ENCODE results near the gene TMEM131L. TPM values are rescaled to one million over a fixed set of nuclear protein-coding genes. Genes with fewer than 3 reads are reported as not detected.

The TMEM131L gene
- total RNA-seq, 3 donors from 2014 or later (not counting 1 experiment from before 2014, with no cell fraction given), result 67.8 to 105 (median 71.1) TPM

DNA sequence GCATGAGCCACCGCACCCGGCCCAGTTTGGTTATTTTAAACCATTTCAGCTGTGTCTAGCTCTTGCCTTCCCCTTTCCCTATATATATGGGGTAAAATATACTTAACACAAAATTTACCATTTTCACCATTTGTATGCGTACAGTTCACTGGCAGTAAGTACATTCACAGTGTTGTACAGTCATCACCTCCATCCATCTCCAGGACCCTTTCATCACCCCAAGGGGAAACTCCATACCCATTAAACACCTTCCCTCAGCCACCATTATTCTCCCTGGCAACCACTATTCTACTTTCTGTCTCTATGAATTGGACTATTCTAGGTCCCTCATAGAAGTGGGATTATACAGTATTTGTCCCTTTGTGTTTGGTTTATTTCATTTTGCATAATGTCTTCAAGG is 106.4 kb downstream of the TMEM131L start:
- Histone ChIP-seq H3K27me3 (ENCODE audit: control insufficient read depth, insufficient read depth, low read length) (no peaks in the 10 kb centered on the region), H3K4me1 (ENCODE audit: control insufficient read depth, insufficient read depth, low read length) (peaks cover 15% of the 10 kb centered on the region), H3K27ac (ENCODE audit: low read length) (no peak overlapping the region), H3K36me3 (ENCODE audit: control insufficient read depth, insufficient read depth, low read length) (peaks cover 17% of the 10 kb centered on the region), H3K4me3 (ENCODE audit: low read length) (no peak overlapping the region), H3K9me3 (ENCODE audit: control insufficient read depth, insufficient read depth, low read length) (no peaks in the 10 kb centered on the region)
- intact Hi-C loops (cut with micrococcal nuclease), result loop anchor here (10.0 kb wide), 1 partner anchor 108 kb away; the partner anchor contains the start of gene TMEM131L
- no peak for DNase-seq
- H3K36me3 Mint-ChIP-seq, result no peaks in the 10 kb centered on the region
- no peak for ATAC-seq
- peaks cover 35 to 60% of the 10 kb centered on the region in 2 donors for H3K4me1 Mint-ChIP-seq
- no peak overlapping the region for H3K4me3 Mint-ChIP-seq
- H3K27ac Mint-ChIP-seq, result peak overlapping the region; percentile 1 to 25
- H3K9me3 Mint-ChIP-seq, result no peaks in the 10 kb centered on the region
- no peaks in the 10 kb centered on the region for H3K27me3 Mint-ChIP-seq (ENCODE audit: low read depth in 2 of 2)
- TF ChIP-seq, protein P1, sequence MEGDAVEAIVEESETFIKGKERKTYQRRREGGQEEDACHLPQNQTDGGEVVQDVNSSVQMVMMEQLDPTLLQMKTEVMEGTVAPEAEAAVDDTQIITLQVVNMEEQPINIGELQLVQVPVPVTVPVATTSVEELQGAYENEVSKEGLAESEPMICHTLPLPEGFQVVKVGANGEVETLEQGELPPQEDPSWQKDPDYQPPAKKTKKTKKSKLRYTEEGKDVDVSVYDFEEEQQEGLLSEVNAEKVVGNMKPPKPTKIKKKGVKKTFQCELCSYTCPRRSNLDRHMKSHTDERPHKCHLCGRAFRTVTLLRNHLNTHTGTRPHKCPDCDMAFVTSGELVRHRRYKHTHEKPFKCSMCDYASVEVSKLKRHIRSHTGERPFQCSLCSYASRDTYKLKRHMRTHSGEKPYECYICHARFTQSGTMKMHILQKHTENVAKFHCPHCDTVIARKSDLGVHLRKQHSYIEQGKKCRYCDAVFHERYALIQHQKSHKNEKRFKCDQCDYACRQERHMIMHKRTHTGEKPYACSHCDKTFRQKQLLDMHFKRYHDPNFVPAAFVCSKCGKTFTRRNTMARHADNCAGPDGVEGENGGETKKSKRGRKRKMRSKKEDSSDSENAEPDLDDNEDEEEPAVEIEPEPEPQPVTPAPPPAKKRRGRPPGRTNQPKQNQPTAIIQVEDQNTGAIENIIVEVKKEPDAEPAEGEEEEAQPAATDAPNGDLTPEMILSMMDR (IDR thresholded peaks at IDR 0.05), result no peak
- 100% methylated on average over 1 of the region's 3 CpGs for WGBS (ENCODE audit: insufficient coverage)

DNA sequence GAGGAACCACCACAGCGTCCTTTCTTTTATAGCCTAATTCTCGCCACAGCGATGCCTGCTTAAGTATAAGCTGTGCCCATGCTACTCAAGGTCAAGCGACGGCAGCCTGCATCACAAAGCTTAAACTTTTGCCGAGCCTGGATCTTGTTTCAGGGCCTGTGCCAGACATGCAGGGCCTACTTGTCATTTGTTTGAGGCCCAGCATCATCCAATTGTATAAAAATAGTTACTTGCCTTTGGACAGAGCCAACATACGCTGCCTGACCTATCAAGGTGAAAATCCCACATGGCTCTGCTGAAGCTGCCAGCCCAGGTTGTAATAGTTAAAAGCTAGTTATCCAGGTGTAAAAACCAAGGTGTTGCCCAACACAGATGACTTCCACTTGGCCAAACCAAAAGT is 107.1 kb downstream of the TMEM131L start:
- no peak for DNase-seq
- Mint-ChIP-seq H3K27me3 (ENCODE audit: low read depth in 2 of 2) (no peaks in the 10 kb centered on the region), H3K4me3 (no peak overlapping the region), H3K27ac (peak overlapping the region; percentile 25 to 71), H3K36me3 (no peaks in the 10 kb centered on the region), H3K9me3 (no peaks in the 10 kb centered on the region), H3K4me1 (peaks cover 39 to 58% of the 10 kb centered on the region in 2 donors)
- WGBS (ENCODE audit: insufficient coverage), result 95% methylated on average over 7 of the region's 7 CpGs
- peaks cover 14% of the 10 kb centered on the region for H3K36me3 ChIP-seq (ENCODE audit: control insufficient read depth, insufficient read depth, low read length)
- intact Hi-C loops (cut with micrococcal nuclease), result loop anchor here (10.0 kb wide), 1 partner anchor 108 kb away; the partner anchor contains the start of gene TMEM131L
- no peaks in the 10 kb centered on the region for H3K9me3 ChIP-seq (ENCODE audit: control insufficient read depth, insufficient read depth, low read length)
- peak overlapping the region; percentile 41 for H3K27ac ChIP-seq (ENCODE audit: low read length)
- no peaks in the 10 kb centered on the region for H3K27me3 ChIP-seq (ENCODE audit: control insufficient read depth, insufficient read depth, low read length)
- H3K4me3 ChIP-seq (ENCODE audit: low read length), result no peak overlapping the region
- TF ChIP-seq, protein P1 (IDR thresholded peaks at IDR 0.05), result no peak
- peaks cover 15% of the 10 kb centered on the region for H3K4me1 ChIP-seq (ENCODE audit: control insufficient read depth, insufficient read depth, low read length)
- no peak for ATAC-seq

DNA sequence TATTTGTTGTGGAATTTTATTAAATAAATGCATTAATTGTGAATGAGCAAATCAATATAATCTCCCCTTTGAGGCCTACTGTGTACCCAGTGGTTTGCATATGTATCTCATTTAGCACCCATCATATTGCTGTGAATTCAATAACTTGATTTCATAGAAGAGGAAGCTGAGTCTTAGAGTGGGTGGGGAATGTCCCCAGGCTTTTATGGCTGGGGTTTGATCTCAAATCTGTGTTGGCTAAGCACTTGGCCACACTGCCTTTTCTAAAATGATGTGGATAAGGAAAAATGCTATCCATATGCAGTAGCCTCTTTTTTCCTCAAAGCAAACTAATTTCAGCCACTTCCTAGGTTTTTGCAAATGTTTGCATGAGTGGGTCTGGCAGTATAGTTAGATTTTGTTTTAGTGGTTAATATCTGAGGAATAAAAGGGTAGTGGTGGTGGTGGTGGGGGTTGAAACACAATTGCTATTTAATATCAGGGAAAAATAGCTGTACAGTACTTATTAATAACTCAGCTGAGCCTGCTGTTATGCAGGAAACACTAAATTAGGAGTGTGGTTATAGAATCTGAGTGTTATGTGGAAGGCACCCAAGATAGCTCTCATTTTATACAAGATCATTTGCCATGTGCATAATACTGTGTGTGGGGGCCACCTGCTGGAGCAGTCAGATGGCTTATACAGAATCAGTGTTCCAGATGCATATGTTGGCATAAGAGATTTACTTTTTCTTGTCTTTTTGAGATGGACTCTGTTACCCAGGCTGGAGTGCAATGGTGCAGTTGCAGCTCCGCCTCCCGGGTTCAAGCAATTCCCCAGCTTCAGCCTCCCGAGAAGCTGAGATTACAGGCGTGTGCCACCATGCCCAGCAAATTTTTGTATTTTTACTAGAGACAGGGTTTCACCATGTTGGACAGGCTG is 108.0 kb downstream of the TMEM131L start:
- Mint-ChIP-seq H3K27me3 (ENCODE audit: low read depth in 2 of 2) (no peaks in the 10 kb centered on the region), H3K4me3 (no peak overlapping the region), H3K27ac (peak overlapping the region; percentile 25 to 71), H3K9me3 (no peaks in the 10 kb centered on the region), H3K36me3 (no peaks in the 10 kb centered on the region), H3K4me1 (peaks cover 38 to 52% of the 10 kb centered on the region in 2 donors)
- DNase-seq, result peak; percentile 42 to 82
- 88% methylated on average over 4 of the region's 4 CpGs for WGBS (ENCODE audit: insufficient coverage)
- TF ChIP-seq, protein P1 (IDR thresholded peaks at IDR 0.05), result peak; percentile 67
- Histone ChIP-seq H3K4me3 (ENCODE audit: low read length) (no peak overlapping the region), H3K4me1 (ENCODE audit: control insufficient read depth, insufficient read depth, low read length) (peaks cover 15% of the 10 kb centered on the region), H3K9me3 (ENCODE audit: control insufficient read depth, insufficient read depth, low read length) (no peaks in the 10 kb centered on the region), H3K27ac (ENCODE audit: low read length) (peak overlapping the region; percentile 44), H3K36me3 (ENCODE audit: control insufficient read depth, insufficient read depth, low read length) (peaks cover 10% of the 10 kb centered on the region), H3K27me3 (ENCODE audit: control insufficient read depth, insufficient read depth, low read length) (no peaks in the 10 kb centered on the region)
- intact Hi-C loops (cut with micrococcal nuclease), result loop anchor here (1.0 to 10.0 kb wide), 4 partner anchors 86 to 230 kb away; partner anchors contain the start of genes MND1 and TMEM131L
- ATAC-seq, result peak; percentile 86 to 96 (median 95)
